ENCODE measurements around the gene UBTF. TPM values are rescaled to one million over a fixed set of nuclear protein-coding genes. Genes with fewer than 3 reads are reported as not detected.
A peak's percentile ranks its signal among the peaks of the same experiment; 100 is the strongest.

The UBTF gene
- polyA plus RNA-seq, 3 donors, result 6.0 to 13.1 (median 12.5) TPM

- WGBS (ENCODE audit: insufficient coverage), result 71% methylated on average over 1 of the region's 11 CpGs
- H3K27me3 Mint-ChIP-seq (ENCODE audit: low read depth in 3 of 3), result peaks cover 0 to 2% (median 0%) of the 10 kb centered on the region in 3 donors
- Histone ChIP-seq H3K9me3 (replicated peaks in 1 of 2; ENCODE audit: control insufficient read depth in 1 of 2, insufficient read depth in 1 of 2, low read length in 2 of 2) (no peaks in the 10 kb centered on the region), H3K4me1 (ENCODE audit: control insufficient read depth in 1 of 2, insufficient read depth in 2 of 2, low read length in 2 of 2) (peaks cover 31 to 36% of the 10 kb centered on the region in 2 donors), H3K9ac (ENCODE audit: insufficient read depth, low read length, poor library complexity, severe bottlenecking) (peak overlapping the region; percentile 82), H3K4me3 (replicated peaks in 1 of 3; ENCODE audit: low read depth in 2 of 3, low read length in 3 of 3) (peak overlapping the region; percentile 83 to 97 (median 97)), H2AFZ (ENCODE audit: insufficient read depth, low read depth, low read length, poor library complexity, severe bottlenecking) (peak overlapping the region; percentile 15), H3K79me2 (ENCODE audit: insufficient read depth, low read length) (peaks cover 47% of the 10 kb centered on the region), H3K27ac (ENCODE audit: low read depth in 1 of 2, low read length in 2 of 2) (peak overlapping the region; percentile 89 to 94), H3K27me3 (ENCODE audit: control insufficient read depth in 2 of 2, insufficient read depth in 2 of 2, low read length in 2 of 2) (no peaks in the 10 kb centered on the region), H4K20me1 (ENCODE audit: insufficient read depth, low read length) (peaks cover 43% of the 10 kb centered on the region), H3K4me2 (replicated peaks; ENCODE audit: extremely low read depth, low read length, poor library complexity, severe bottlenecking) (peak overlapping the region; percentile 98), H3K36me3 (replicated peaks in 1 of 2; ENCODE audit: control insufficient read depth in 1 of 2, insufficient read depth in 2 of 2, low read length in 2 of 2) (peaks cover 40 to 46% of the 10 kb centered on the region in 2 donors)
- DNase-seq, result peak; percentile 49 to 57 (median 51)
- TF ChIP-seq CTCF (IDR thresholded peaks at IDR 0.05), result no peak
- peaks cover 36% of the 10 kb centered on the region for H3K4me1 Mint-ChIP-seq
- H3K27ac Mint-ChIP-seq, result peak overlapping the region; percentile 85 to 95 (median 91)
- H3K36me3 Mint-ChIP-seq, result peaks cover 40 to 44% of the 10 kb centered on the region in 2 donors
- no peaks in the 10 kb centered on the region for H3K9me3 Mint-ChIP-seq
- H3K4me3 Mint-ChIP-seq, result peak overlapping the region; percentile 83 to 91
- intact Hi-C loops (cut with micrococcal nuclease), result loop anchor here in 1 of 2 donors (1.0 kb wide), 2 partner anchors 10 to 21 kb away; partner anchors contain the start of gene UBTF
These were observed 21.3 kb downstream of the UBTF start for GRCh38 chr17:44197980-44198720.

- Histone ChIP-seq H4K20me1 (ENCODE audit: insufficient read depth, low read length) (peaks cover 54% of the 10 kb centered on the region), H3K4me2 (replicated peaks; ENCODE audit: extremely low read depth, low read length, poor library complexity, severe bottlenecking) (no peak overlapping the region), H3K4me3 (replicated peaks in 1 of 3; ENCODE audit: low read depth in 2 of 3, low read length in 3 of 3) (no peak overlapping the region), H3K9ac (ENCODE audit: insufficient read depth, low read length, poor library complexity, severe bottlenecking) (no peak overlapping the region), H2AFZ (ENCODE audit: insufficient read depth, low read depth, low read length, poor library complexity, severe bottlenecking) (no peak overlapping the region), H3K27ac (ENCODE audit: low read depth in 1 of 2, low read length in 2 of 2) (peak overlapping the region in 1 of 2 donors; percentile 89), H3K36me3 (replicated peaks in 1 of 2; ENCODE audit: control insufficient read depth in 1 of 2, insufficient read depth in 2 of 2, low read length in 2 of 2) (peaks cover 45 to 53% of the 10 kb centered on the region in 2 donors), H3K4me1 (ENCODE audit: control insufficient read depth in 1 of 2, insufficient read depth in 2 of 2, low read length in 2 of 2) (peaks cover 33 to 41% of the 10 kb centered on the region in 2 donors), H3K27me3 (ENCODE audit: control insufficient read depth in 2 of 2, insufficient read depth in 2 of 2, low read length in 2 of 2) (no peaks in the 10 kb centered on the region), H3K9me3 (replicated peaks in 1 of 2; ENCODE audit: control insufficient read depth in 1 of 2, insufficient read depth in 1 of 2, low read length in 2 of 2) (no peaks in the 10 kb centered on the region), H3K79me2 (ENCODE audit: insufficient read depth, low read length) (peaks cover 52% of the 10 kb centered on the region)
- Mint-ChIP-seq H3K9me3 (no peaks in the 10 kb centered on the region), H3K27me3 (ENCODE audit: low read depth in 3 of 3) (peaks cover 0 to 2% (median 0%) of the 10 kb centered on the region in 3 donors), H3K36me3 (peaks cover 44 to 54% of the 10 kb centered on the region in 2 donors), H3K4me3 (peak overlapping the region in 1 of 2 donors; percentile 4), H3K4me1 (peaks cover 38% of the 10 kb centered on the region), H3K27ac (peak overlapping the region in 2 of 7 donors; percentile 13 to 92)
- DNase-seq, result no peak
- no peak for TF ChIP-seq CTCF (IDR thresholded peaks at IDR 0.05)
- intact Hi-C loops (cut with micrococcal nuclease), result no loop called here
- WGBS (ENCODE audit: insufficient coverage), result 98% methylated on average over 15 of the region's 15 CpGs
These were observed 22.4 kb downstream of the UBTF start for GRCh38 chr17:44197107-44197506.
